ENCODE results near the gene KRT84. TPM values are rescaled to one million over a fixed set of nuclear protein-coding genes. Genes with fewer than 3 reads are reported as not detected.

Gene KRT84
- total and polyA plus RNA-seq, 11 donors, result not detected

DNA sequence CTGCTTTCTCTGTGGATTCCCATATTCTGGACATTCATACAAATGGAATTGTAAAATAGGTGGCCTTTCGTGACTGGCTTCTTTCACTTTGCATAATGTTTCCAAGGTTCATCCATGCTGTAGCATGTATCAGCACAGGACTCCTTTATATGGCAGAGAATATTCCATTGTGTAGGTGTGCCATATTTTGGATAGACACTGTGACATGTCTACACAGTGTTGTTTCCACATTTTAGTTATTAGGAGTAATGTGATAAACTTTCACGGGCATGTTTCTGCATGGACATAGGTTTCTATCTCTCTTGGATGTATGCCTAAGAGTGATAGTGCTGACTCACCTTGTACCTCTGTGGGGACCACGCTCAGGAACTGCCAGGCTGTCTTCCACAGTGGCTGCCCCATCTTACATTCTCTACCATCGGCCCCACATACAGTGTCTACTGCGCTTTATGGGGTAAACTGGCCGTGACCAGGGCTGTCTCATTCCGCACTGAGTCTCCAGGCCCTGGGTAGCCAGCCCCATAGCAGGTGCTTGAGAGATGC, 7.1 kb upstream of the KRT84 start:
- ATAC-seq, result no peak
- intact Hi-C loops (cut with DNase I), result loop anchor here in 2 of 10 donors (5.0 kb wide), 1 partner anchor 115 kb away; no protein-coding TSS in a partner anchor

DNA sequence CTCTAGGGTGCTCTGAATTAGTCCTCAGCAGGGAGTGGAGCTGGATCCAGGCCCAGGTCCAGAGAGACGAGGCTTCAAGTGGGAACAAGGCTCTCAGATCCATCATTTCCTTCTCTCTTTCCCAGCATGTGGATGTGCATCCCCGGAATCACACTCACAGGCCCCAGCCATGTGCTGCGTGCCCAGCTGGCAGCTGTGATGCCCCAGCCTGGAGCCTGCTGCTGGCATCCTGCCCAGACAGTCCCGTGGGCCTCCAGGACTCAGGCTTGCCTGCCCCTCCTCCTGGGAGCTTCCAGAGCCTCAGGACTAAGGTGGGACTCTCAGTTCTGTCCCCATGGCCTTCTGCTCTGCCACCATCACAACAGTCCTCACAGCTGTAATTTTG, 6.2 kb upstream of the KRT84 start:
- H3K27ac ChIP-seq, result no peak overlapping the region
- 5 to 22% (median 14%) methylated on average over 3 to 4 of the region's 4 CpGs for WGBS, 4 donors
- H3K4me1 ChIP-seq, result peaks cover 0 to 14% (median 0%) of the 10 kb centered on the region in 12 donors

More for the DNA sequence above, 7.1 kb upstream of the KRT84 start:
- Histone ChIP-seq H3K4me1 (peaks cover 0 to 14% (median 0%) of the 10 kb centered on the region in 12 donors), H3K36me3 (no peaks in the 10 kb centered on the region), H3K9me3 (no peaks in the 10 kb centered on the region), H3K4me3 (no peak overlapping the region), H3K27me3 (peaks cover 0 to 7% (median 0%) of the 10 kb centered on the region in 9 donors), H3K27ac (no peak overlapping the region)
- no peak for DNase-seq
- TF ChIP-seq POLR2A (IDR thresholded peaks at IDR 0.05), result no peak
- TF ChIP-seq, protein P1, sequence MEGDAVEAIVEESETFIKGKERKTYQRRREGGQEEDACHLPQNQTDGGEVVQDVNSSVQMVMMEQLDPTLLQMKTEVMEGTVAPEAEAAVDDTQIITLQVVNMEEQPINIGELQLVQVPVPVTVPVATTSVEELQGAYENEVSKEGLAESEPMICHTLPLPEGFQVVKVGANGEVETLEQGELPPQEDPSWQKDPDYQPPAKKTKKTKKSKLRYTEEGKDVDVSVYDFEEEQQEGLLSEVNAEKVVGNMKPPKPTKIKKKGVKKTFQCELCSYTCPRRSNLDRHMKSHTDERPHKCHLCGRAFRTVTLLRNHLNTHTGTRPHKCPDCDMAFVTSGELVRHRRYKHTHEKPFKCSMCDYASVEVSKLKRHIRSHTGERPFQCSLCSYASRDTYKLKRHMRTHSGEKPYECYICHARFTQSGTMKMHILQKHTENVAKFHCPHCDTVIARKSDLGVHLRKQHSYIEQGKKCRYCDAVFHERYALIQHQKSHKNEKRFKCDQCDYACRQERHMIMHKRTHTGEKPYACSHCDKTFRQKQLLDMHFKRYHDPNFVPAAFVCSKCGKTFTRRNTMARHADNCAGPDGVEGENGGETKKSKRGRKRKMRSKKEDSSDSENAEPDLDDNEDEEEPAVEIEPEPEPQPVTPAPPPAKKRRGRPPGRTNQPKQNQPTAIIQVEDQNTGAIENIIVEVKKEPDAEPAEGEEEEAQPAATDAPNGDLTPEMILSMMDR (IDR thresholded peaks at IDR 0.05), result no peak
- 88 to 90% (median 90%) methylated on average over 7 of the region's 7 CpGs for WGBS, 4 donors

DNA sequence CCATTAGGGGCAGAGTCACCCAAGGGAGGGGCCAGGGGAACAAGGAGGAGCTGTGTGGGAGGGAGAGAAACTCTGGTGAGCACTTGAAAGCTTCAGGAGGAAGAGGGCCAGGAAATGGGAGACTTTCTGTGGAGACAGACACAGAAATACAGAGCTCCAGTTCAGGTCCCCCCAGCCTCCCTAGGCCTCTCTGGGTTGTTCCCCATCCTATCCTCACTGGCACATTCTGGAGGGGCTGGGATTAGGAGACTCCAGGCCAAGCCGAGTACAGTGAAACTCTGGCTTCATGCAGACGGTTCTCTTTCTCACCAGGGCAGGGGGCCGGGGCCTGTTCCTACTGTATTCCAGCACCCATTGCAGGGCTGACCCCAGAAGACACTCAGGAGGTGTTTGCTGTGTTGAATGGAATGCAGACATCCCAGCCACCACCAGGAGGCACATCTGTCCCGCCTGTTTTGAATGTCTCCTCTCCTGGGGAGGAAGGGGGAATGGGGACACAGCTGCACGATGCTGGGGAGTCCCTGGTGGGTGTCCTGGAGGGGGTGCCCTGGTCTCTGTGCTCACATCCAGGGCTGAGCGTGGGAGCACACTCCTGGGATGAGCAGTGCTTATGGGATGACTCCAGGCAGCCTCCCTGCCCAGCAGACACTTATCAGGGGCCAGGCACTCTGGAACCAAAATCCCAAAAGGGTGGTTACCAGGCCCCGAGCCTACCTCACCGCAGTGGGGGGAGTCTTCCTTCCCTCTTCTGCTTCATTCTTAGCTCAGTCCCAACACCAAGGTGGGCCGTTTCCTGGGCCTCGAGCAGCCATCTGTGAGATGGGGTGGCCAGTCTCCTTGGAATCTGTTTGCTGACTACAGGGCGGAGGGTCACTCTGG, 5.5 kb upstream of the KRT84 start:
- peaks cover 0 to 14% (median 0%) of the 10 kb centered on the region in 12 donors for H3K4me1 ChIP-seq
- WGBS, 4 donors, result 59 to 67% (median 64%) methylated on average over 9 to 11 of the region's 11 CpGs
- DNase-seq, result no peak
- no peaks in the 10 kb centered on the region for H3K36me3 ChIP-seq
- intact Hi-C loops (cut with DNase I), result loop anchor here in 2 of 10 donors (5.0 kb wide), 1 partner anchor 116 kb away; no protein-coding TSS in a partner anchor
- peaks cover 0 to 3% (median 0%) of the 10 kb centered on the region in 9 donors for H3K27me3 ChIP-seq
- no peak overlapping the region for H3K27ac ChIP-seq
- H3K9me3 ChIP-seq, result no peaks in the 10 kb centered on the region
- H3K4me3 ChIP-seq, result no peak overlapping the region
- ATAC-seq, result peak in 3 of 4 donors; percentile 5 to 30 (median 8)
- TF ChIP-seq, protein P1 (IDR thresholded peaks at IDR 0.05), result peak in 11 of 12 donors; percentile 22 to 45 (median 36)
- no peak for TF ChIP-seq POLR2A (IDR thresholded peaks at IDR 0.05)

More for the DNA sequence above, 6.2 kb upstream of the KRT84 start:
- no peaks in the 10 kb centered on the region for H3K36me3 ChIP-seq
- H3K27me3 ChIP-seq, result peaks cover 0 to 7% (median 0%) of the 10 kb centered on the region in 9 donors
- TF ChIP-seq, protein P1 (IDR thresholded peaks at IDR 0.05), result no peak
- TF ChIP-seq POLR2A (IDR thresholded peaks at IDR 0.05), result no peak
- intact Hi-C loops (cut with DNase I), result loop anchor here in 2 of 10 donors (5.0 kb wide), 1 partner anchor 116 kb away; no protein-coding TSS in a partner anchor
- H3K9me3 ChIP-seq, result no peaks in the 10 kb centered on the region
- ATAC-seq (peak; percentile 79 to 95 (median 92)), DNase-seq (peak; percentile 68 to 90 (median 77))
- H3K4me3 ChIP-seq, result no peak overlapping the region
